Measurements from ENCODE around the gene PTPRE. TPM values are rescaled to one million over a fixed set of nuclear protein-coding genes. Genes with fewer than 3 reads are reported as not detected.

Gene PTPRE
- total RNA-seq, 2 experiments from 2014 or later: 26.8 to 37.3 TPM

- no peak overlapping the region for H3K4me3 Mint-ChIP-seq
- H3K9me3 Mint-ChIP-seq: no peaks in the 10 kb centered on the region
- H3K27ac Mint-ChIP-seq: no peak overlapping the region
- no peaks in the 10 kb centered on the region for H3K27me3 Mint-ChIP-seq
- no peaks in the 10 kb centered on the region for H3K36me3 Mint-ChIP-seq
- ATAC-seq (ENCODE audit: low read depth): no peak
- peaks cover 2% of the 10 kb centered on the region for H3K4me1 Mint-ChIP-seq
- DNase-seq: no peak
- POLR2A ChIA-PET: no interaction called here
These were observed 135.3 kb downstream of the PTPRE start for GRCh38 chr10:128042131-128042610.

DNA sequence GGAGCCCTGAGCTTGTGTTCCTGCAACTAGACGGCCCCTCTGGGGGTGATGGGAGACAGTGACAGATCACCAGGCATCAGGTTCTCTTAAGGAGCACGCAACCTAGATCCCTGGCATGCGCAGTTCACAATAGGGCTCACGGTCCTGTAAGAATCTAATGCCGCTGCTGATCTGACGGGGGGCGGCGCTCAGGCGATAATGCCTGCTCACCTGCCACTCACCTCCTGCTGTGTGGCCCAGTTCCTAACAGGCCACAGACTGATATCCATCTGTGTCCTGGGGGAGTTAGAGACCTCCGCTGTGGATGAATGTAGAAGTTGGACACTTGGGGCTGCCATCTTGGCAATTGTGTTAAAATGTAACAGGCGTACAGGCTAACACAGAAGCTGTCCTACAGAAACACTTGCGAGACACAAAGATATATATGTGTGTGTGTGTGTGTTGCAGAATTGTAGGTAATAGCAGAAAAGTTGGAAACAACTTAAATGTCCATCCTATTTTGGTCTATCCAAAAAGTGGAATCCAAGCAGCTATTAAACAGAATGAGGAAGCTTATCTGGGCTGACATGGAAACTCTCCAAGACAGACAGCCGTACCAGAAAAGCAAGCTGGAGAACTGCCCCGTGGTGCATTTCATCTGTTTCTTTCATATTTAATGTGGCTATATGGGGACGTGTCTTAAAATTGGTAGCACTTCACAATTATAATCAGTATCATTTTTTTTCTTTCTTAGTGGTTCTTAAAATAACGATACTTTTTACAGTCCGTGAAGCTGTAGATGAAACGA is 136.5 kb downstream of the PTPRE start:
- no peak overlapping the region for H3K27ac Mint-ChIP-seq
- ATAC-seq (ENCODE audit: low read depth): no peak

DNA sequence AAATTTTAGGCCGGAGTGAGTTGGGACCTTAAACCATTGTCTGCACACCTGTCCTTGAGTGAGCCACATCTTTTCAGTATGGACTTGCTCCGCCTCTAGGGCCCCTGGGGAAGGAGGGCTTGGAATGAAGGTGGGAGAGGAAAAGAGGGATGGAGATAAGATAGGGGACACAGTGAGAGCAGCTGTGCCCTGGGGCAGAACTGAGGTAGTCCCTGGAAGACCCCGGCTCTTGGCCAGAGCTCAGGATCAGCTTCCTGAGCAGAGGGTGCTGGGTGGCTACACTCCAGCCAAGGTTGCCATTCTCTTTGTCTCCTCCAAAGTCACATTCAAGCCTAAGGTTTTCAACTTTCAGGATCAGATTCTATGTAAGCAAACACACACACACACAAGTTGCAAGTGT is 137.3 kb downstream of the PTPRE start:
- no peak overlapping the region for H3K27ac Mint-ChIP-seq
- ATAC-seq (ENCODE audit: low read depth): no peak

More for the DNA sequence above, 136.5 kb downstream of the PTPRE start:
- no peaks in the 10 kb centered on the region for H3K36me3 Mint-ChIP-seq
- DNase-seq: no peak
- POLR2A ChIA-PET: no interaction called here
- no peaks in the 10 kb centered on the region for H3K9me3 Mint-ChIP-seq
- H3K4me1 Mint-ChIP-seq: peaks cover 10% of the 10 kb centered on the region
- H3K4me3 Mint-ChIP-seq: no peak overlapping the region
- H3K27me3 Mint-ChIP-seq: no peaks in the 10 kb centered on the region

GRCh38 chr10:128044961-128045832 is 138.3 kb downstream of the PTPRE start:
- Mint-ChIP-seq H3K4me3 (no peak overlapping the region), H3K27ac (no peak overlapping the region), H3K27me3 (no peaks in the 10 kb centered on the region), H3K4me1 (peaks cover 25% of the 10 kb centered on the region), H3K36me3 (peaks cover 7% of the 10 kb centered on the region), H3K9me3 (no peaks in the 10 kb centered on the region)
- POLR2A ChIA-PET: no interaction called here
- no peak for ATAC-seq (ENCODE audit: low read depth)
- no peak for DNase-seq

More for the DNA sequence above, 137.3 kb downstream of the PTPRE start:
- POLR2A ChIA-PET: no interaction called here
- Mint-ChIP-seq H3K4me3 (no peak overlapping the region), H3K36me3 (peaks cover 5% of the 10 kb centered on the region), H3K4me1 (peaks cover 17% of the 10 kb centered on the region), H3K27me3 (no peaks in the 10 kb centered on the region), H3K9me3 (no peaks in the 10 kb centered on the region)
- DNase-seq: no peak

GRCh38 chr10:128045833-128046120 is 138.9 kb downstream of the PTPRE start:
- Mint-ChIP-seq H3K9me3 (no peaks in the 10 kb centered on the region), H3K4me3 (no peak overlapping the region), H3K27ac (peak overlapping the region; percentile 70), H3K4me1 (peaks cover 31% of the 10 kb centered on the region), H3K36me3 (peaks cover 12% of the 10 kb centered on the region), H3K27me3 (no peaks in the 10 kb centered on the region)
- no peak for DNase-seq
- ATAC-seq (ENCODE audit: low read depth): no peak
- POLR2A ChIA-PET: no interaction called here

DNA sequence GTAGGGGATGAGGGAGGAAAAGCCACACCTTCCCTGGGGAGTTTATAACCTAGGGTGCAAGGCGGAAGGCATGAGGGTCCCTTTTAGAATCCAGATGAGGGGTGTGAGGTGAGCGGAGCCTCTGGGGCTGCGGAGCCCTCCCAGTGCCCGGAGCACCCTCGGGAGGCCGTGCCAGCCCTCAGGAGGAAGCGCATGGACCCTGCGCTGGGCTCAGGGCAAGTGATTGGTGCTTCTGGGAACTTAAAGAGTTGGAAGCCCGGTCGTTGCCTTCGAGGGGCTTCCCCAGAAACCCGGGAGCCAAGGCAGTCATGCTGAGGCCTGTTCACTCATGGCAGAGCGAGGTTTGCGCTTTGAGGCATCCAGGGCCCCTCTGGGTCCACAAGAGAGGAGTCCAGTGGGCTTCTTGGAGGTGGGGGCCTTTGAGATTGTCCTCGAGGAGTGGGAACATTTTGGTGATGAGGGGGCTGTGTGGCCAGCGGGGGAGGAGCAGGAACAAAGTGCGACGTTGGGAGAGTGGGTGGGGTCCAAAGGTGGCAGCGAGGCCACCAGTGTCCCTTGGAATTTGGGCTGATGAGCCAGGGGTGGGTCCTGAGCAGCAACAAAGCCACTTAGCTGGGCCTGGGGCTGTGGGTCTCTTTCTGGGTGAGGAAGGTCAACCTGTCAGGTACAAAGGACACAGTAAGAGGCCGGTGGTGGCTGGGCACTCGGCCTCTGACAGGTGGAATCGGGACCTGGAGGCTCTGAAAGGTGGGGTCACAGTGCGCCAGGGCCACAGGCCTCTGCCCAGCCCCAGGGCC is 139.5 kb downstream of the PTPRE start:
- H3K27ac Mint-ChIP-seq: peak overlapping the region; percentile 70
- H3K4me1 Mint-ChIP-seq: peaks cover 33% of the 10 kb centered on the region
- H3K4me3 Mint-ChIP-seq: peak overlapping the region; percentile 20
- POLR2A ChIA-PET: interaction anchor here (2.8 to 3.6 kb wide), 2 partner anchors 13 to 17 kb away, joined by 26 to 125 read pairs; no protein-coding TSS in a partner anchor
- ATAC-seq (ENCODE audit: low read depth) (no peak), DNase-seq (no peak)
- no peaks in the 10 kb centered on the region for H3K9me3 Mint-ChIP-seq
- H3K36me3 Mint-ChIP-seq: peaks cover 15% of the 10 kb centered on the region
- no peaks in the 10 kb centered on the region for H3K27me3 Mint-ChIP-seq

DNA sequence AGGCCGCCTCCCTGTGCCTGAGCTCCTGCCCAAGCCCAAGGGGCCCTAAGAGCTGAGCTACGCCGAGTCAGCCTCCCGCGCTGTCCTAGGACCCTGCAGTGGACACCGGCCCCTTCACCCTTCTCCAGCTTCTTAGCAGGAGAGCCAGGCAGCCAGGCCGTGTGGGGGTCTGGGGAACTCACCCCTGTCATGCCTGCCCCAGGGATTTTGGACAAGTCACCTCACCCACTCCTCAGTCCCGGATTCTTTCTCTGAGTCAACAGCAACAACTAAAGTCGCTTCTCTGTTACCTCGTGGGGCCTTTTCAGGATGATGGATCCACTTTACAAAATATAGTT is 140.0 kb downstream of the PTPRE start:
- POLR2A ChIA-PET: interaction anchor here (1.0 to 3.6 kb wide), 7 partner anchors 10 to 79 kb away, joined by 3 to 125 read pairs (median 10); partner anchors contain the start of gene MKI67
- peak; percentile 1 for ATAC-seq (ENCODE audit: low read depth)
- no peaks in the 10 kb centered on the region for H3K27me3 Mint-ChIP-seq
- H3K4me3 Mint-ChIP-seq: peak overlapping the region; percentile 91
- H3K36me3 Mint-ChIP-seq: peaks cover 17% of the 10 kb centered on the region
- H3K27ac Mint-ChIP-seq: peak overlapping the region; percentile 95
- H3K9me3 Mint-ChIP-seq: no peaks in the 10 kb centered on the region
- DNase-seq: no peak
- H3K4me1 Mint-ChIP-seq: peaks cover 33% of the 10 kb centered on the region

GRCh38 chr10:128047351-128047750 is 140.4 kb downstream of the PTPRE start:
- Mint-ChIP-seq H3K4me3 (peak overlapping the region; percentile 91), H3K27me3 (no peaks in the 10 kb centered on the region), H3K4me1 (peaks cover 33% of the 10 kb centered on the region), H3K27ac (peak overlapping the region; percentile 95), H3K9me3 (no peaks in the 10 kb centered on the region), H3K36me3 (peaks cover 19% of the 10 kb centered on the region)
- ATAC-seq (ENCODE audit: low read depth) (peak; percentile 99), DNase-seq (peak; percentile 76)
- POLR2A ChIA-PET: interaction anchor here (0.9 to 3.6 kb wide), 9 partner anchors 10 to 134 kb away, joined by 3 to 125 read pairs (median 5); partner anchors contain the start of gene MKI67

DNA sequence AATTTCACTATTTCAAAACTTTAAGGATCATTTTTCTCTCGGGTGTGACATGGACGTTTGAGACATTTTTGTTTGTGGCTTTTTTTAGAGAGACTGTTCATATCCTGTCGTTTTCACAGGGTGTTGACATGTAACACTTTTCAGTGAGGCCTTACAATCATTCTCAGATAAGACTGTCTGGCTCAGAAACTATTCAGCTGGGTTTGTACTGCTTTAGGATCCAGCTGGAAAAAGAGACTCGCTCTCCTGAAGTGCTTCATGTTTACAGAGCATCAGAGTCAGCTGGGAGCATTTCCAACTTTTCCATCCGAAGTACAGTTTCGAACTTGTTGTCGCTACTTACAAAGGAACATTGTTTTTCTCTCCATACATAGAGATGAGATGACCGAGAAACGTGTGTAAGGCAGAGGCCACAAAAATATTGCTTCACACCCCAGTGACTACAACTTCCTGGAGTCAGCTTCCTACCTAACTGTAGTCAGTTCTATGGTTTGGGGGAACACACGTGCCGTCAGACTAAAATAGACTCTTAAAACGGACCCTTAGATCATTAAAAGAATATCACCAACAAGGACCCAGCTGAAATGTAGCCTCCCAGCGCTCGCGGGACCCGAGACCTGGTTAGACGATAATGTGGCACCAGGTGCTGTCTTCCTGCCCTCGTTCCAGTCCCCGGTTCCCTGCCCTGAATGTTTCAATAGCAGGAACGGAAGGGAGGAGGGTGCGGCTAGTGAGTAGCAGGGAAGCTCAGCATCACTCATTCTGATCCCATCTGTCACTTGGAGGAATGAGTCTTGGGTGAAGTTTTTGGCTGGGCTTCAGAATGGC is 141.3 kb downstream of the PTPRE start:
- H3K27ac Mint-ChIP-seq: peak overlapping the region; percentile 95
- POLR2A ChIA-PET: interaction anchor here (0.7 to 3.6 kb wide), 11 partner anchors 9 to 133 kb away, joined by 3 to 125 read pairs (median 5); partner anchors contain the start of gene MKI67
- H3K4me1 Mint-ChIP-seq: peaks cover 33% of the 10 kb centered on the region
- no peaks in the 10 kb centered on the region for H3K9me3 Mint-ChIP-seq
- H3K27me3 Mint-ChIP-seq: no peaks in the 10 kb centered on the region
- ATAC-seq (ENCODE audit: low read depth) (peak; percentile 38), DNase-seq (no peak)
- H3K36me3 Mint-ChIP-seq: peaks cover 22% of the 10 kb centered on the region
- peak overlapping the region; percentile 91 for H3K4me3 Mint-ChIP-seq

- peaks cover 22% of the 10 kb centered on the region for H3K36me3 Mint-ChIP-seq
- H3K4me3 Mint-ChIP-seq: peak overlapping the region; percentile 91
- H3K9me3 Mint-ChIP-seq: no peaks in the 10 kb centered on the region
- DNase-seq: no peak
- ATAC-seq (ENCODE audit: low read depth): no peak
- peaks cover 33% of the 10 kb centered on the region for H3K4me1 Mint-ChIP-seq
- POLR2A ChIA-PET: interaction anchor here (0.7 to 3.6 kb wide), 7 partner anchors 11 to 77 kb away, joined by 3 to 125 read pairs (median 6); partner anchors contain the start of gene MKI67
- no peaks in the 10 kb centered on the region for H3K27me3 Mint-ChIP-seq
- peak overlapping the region; percentile 95 for H3K27ac Mint-ChIP-seq
These were observed 141.9 kb downstream of the PTPRE start for GRCh38 chr10:128048819-128049210.

DNA sequence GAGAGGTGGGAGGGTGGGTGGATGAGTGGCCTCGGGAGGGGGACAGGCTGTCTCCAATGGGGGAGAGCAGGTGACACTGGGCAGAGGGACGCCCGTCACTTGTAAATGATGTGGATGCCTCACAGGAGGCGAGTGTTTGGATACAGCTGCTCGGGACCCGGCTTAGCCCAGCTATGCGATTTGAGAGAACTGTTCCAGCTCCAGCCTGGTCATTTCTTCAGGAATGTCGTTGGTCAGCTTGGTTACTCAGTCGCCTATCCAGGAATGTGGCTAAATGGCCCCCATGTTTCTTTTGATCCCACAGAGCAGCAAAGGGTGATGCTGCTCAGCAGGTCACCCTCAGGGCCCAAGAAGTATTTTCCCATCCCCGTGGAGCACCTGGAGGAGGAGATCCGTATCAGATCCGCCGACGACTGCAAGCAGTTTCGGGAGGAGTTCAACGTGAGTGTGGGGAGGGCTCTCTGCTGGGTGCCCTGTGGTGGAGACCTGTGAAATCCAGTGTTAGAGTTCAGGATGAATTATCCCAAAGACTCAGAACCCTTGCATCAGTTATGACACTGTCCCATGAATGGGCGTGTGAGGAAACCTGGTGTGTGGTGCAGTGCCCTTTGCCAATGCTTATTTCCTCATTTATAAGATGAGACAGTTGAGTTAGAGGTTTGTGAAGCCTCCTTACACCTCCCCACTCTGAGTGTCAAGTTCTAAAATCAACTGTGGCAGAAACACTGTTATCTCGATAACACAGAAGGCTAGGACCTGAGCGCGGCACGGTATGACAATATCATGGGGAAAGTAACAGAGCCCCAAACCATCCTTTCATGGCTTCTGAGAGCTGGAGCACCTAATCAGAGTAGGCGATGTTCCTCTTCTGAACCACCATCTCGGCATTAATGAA is 142.6 kb downstream of the PTPRE start:
- Mint-ChIP-seq H3K9me3 (no peaks in the 10 kb centered on the region), H3K4me1 (peaks cover 33% of the 10 kb centered on the region), H3K27me3 (no peaks in the 10 kb centered on the region), H3K4me3 (peak overlapping the region; percentile 91), H3K27ac (no peak overlapping the region), H3K36me3 (peaks cover 22% of the 10 kb centered on the region)
- DNase-seq (no peak), ATAC-seq (ENCODE audit: low read depth) (no peak)
- POLR2A ChIA-PET: interaction anchor here (0.7 to 3.6 kb wide), 8 partner anchors 10 to 76 kb away, joined by 3 to 125 read pairs (median 5); partner anchors contain the start of gene MKI67
